Ishikawa (cell line): Measurements from ENCODE around the gene SPP2.

Experiments used
- CREB1 ChIP-seq: IDR thresholded peaks from 2 replicates; pipeline ENCODE4 v1.6.1; 2012; ENCODE audit warnings: low read depth
- EGR1 ChIP-seq: IDR thresholded peaks from 2 replicates; pipeline ENCODE4 v1.6.1; 2012
- EP300 ChIP-seq: IDR thresholded peaks from 2 replicates; pipeline ENCODE4 v1.6.1; 2012; ENCODE audit warnings: borderline replicate concordance
- FOXM1 ChIP-seq: IDR thresholded peaks from 2 replicates; pipeline ENCODE4 v1.6.1; 2012; ENCODE audit warnings: low read depth, borderline replicate concordance
- NFIC ChIP-seq: IDR thresholded peaks from 2 replicates; pipeline ENCODE4 v1.6.1; 2012
- RAD21 ChIP-seq: IDR thresholded peaks from 2 replicates; pipeline ENCODE4 v1.6.1; 2012; ENCODE audit warnings: low read depth
- TCF12 ChIP-seq: IDR thresholded peaks from 2 replicates; pipeline ENCODE4 v1.6.1; 2012; ENCODE audit warnings: low read depth
- ZBTB7A ChIP-seq: IDR thresholded peaks from 2 replicates; pipeline ENCODE4 v1.6.1; 2012; ENCODE audit warnings: low read depth
- TF ChIP-seq, protein P1 (sequence below): IDR thresholded peaks from 2 replicates; pipeline ENCODE4 v1.6.1; 2012; ENCODE audit warnings: low read depth, mild to moderate bottlenecking
- TF ChIP-seq, protein P2 (sequence below): IDR thresholded peaks from 2 replicates; pipeline ENCODE4 v1.6.1; 2012

- TF ChIP-seq FOXM1 (no peak), TCF12 (peak; percentile 55; the same call in 1 of the 2 replicates), ZBTB7A (no peak), EGR1 (no peak), EP300 (peak; percentile 80), NFIC (peak; percentile 41; the same call in 1 of the 2 replicates), CREB1 (no peak), RAD21 (no peak)
- TF ChIP-seq, protein P1, sequence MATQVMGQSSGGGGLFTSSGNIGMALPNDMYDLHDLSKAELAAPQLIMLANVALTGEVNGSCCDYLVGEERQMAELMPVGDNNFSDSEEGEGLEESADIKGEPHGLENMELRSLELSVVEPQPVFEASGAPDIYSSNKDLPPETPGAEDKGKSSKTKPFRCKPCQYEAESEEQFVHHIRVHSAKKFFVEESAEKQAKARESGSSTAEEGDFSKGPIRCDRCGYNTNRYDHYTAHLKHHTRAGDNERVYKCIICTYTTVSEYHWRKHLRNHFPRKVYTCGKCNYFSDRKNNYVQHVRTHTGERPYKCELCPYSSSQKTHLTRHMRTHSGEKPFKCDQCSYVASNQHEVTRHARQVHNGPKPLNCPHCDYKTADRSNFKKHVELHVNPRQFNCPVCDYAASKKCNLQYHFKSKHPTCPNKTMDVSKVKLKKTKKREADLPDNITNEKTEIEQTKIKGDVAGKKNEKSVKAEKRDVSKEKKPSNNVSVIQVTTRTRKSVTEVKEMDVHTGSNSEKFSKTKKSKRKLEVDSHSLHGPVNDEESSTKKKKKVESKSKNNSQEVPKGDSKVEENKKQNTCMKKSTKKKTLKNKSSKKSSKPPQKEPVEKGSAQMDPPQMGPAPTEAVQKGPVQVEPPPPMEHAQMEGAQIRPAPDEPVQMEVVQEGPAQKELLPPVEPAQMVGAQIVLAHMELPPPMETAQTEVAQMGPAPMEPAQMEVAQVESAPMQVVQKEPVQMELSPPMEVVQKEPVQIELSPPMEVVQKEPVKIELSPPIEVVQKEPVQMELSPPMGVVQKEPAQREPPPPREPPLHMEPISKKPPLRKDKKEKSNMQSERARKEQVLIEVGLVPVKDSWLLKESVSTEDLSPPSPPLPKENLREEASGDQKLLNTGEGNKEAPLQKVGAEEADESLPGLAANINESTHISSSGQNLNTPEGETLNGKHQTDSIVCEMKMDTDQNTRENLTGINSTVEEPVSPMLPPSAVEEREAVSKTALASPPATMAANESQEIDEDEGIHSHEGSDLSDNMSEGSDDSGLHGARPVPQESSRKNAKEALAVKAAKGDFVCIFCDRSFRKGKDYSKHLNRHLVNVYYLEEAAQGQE, result no peak
- TF ChIP-seq, protein P2, sequence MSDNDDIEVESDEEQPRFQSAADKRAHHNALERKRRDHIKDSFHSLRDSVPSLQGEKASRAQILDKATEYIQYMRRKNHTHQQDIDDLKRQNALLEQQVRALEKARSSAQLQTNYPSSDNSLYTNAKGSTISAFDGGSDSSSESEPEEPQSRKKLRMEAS, result no peak
Observed at GRCh38 chr2:234098681-234099080, 48.2 kb downstream of the SPP2 start.
